B cell (primary cell): Measurements from ENCODE around the gene SFTPD. TPM values are rescaled to one million over a fixed set of nuclear protein-coding genes. Genes with fewer than 3 reads are reported as not detected.
"Not testable (repeated sequence)": the region's sequence is repeated elsewhere in the genome, so short reads cannot be mapped to it uniquely, and the experiment has no call there.

Experiments
- ATAC-seq: fragments of 200-7000 bp; cut with Tn5 transposase; one replicate; pipeline ENCODE4 v1.10.0; 2021; ENCODE audit warnings: low read depth, mild to moderate bottlenecking, moderate number of reproducible peaks, moderate library complexity
- CTCF ChIA-PET: fragments of 350-600 bp; sonication (Branson Sonifier 250); formaldehyde crosslinking; loops from one replicate; lab custom pipeline; 2021; ENCODE audit warnings: antibody characterized with exemption, inconsistent platforms; lab: Charles Lee
- POLR2A ChIA-PET: fragments of 350-600 bp; sonication (Branson Sonifier 250); formaldehyde crosslinking; loops from one replicate; lab custom pipeline; 2021; ENCODE audit warnings: antibody characterized with exemption; lab: Charles Lee
- DNase-seq: peaks from one replicate; pipeline ENCODE4 v3.0.0; 2013
- H2AFZ ChIP-seq: 2 replicates; pipeline ENCODE4 v1.6.1; 2012; ENCODE audit warnings: mild to moderate bottlenecking, low read depth, low read length; ENCODE audit not compliant: insufficient read depth, poor library complexity, severe bottlenecking
- H3K27ac ChIP-seq, 2 donors: 1 replicate in 1 of 2; 2 replicates in 1 of 2; pipeline ENCODE4 v1.5.1; 2012 to 2013; ENCODE audit warnings: low read length in 2 of 2, mild to moderate bottlenecking in 2 of 2, moderate library complexity in 1 of 2
- H3K27me3 ChIP-seq, 4 experiments: fragments of 200-600 bp in 1 of 4; sonication (generic) in 1 of 4; replicated peaks in 1 of 4; 1 replicate in 2 of 4; 2 replicates in 2 of 4; pipeline versions ENCODE4 v1.6.1 to v1.7.0; 2013 to 2016; ENCODE audit warnings: low read length in 3 of 4, mild to moderate bottlenecking in 2 of 4, mixed read lengths in 1 of 4, moderate library complexity in 1 of 4; ENCODE audit not compliant: insufficient read depth in 4 of 4, control insufficient read depth in 3 of 4; ENCODE audit errors: control extremely low read depth in 1 of 4
- H3K36me3 ChIP-seq, 2 experiments: replicated peaks in 1 of 2; 1 replicate in 1 of 2; 2 replicates in 1 of 2; pipeline versions ENCODE4 v1.6.1 to v1.7.1; 2013; ENCODE audit warnings: low read length in 1 of 2; ENCODE audit not compliant: insufficient read depth in 2 of 2, control insufficient read depth in 1 of 2; ENCODE audit errors: control extremely low read depth in 1 of 2, extremely low read depth in 1 of 2
- H3K4me1 ChIP-seq, 2 donors: fragments of 200-600 bp in 1 of 2; sonication (generic) in 1 of 2; 1 replicate in 1 of 2; 2 replicates in 1 of 2; pipeline versions ENCODE4 v1.5.1 to v1.6.1; 2013 to 2017; ENCODE audit warnings: low read length in 2 of 2; ENCODE audit not compliant: control insufficient read depth in 2 of 2, insufficient read depth in 2 of 2
- H3K4me2 ChIP-seq: replicated peaks from 2 replicates; pipeline ENCODE3; 2012; ENCODE audit warnings: mild to moderate bottlenecking, low read depth, low read length; ENCODE audit not compliant: poor library complexity, severe bottlenecking
- H3K4me3 ChIP-seq, 5 experiments: fragments of 200-600 bp in 1 of 5; sonication (generic) in 1 of 5; 1 replicate in 3 of 5; 2 replicates in 2 of 5; pipeline versions ENCODE4 v1.5.1 to v1.7.0; 2011 to 2016; ENCODE audit warnings: low read length in 4 of 5, mild to moderate bottlenecking in 4 of 5, low read depth in 2 of 5, control low read depth in 1 of 5, moderate library complexity in 1 of 5; ENCODE audit not compliant: insufficient read depth in 1 of 5; ENCODE audit errors: control extremely low read depth in 1 of 5, extremely low read depth in 1 of 5
- H3K79me2 ChIP-seq: fragments of 200-600 bp; sonication (generic); one replicate; pipeline ENCODE4 v1.6.0; 2016; ENCODE audit warnings: low read length; ENCODE audit not compliant: control insufficient read depth, insufficient read depth
- H3K9ac ChIP-seq: fragments of 200-600 bp; sonication (generic); 2 replicates; pipeline ENCODE4 v1.6.1; 2017; ENCODE audit warnings: mild to moderate bottlenecking, low read length, moderate library complexity
- H3K9me3 ChIP-seq, 3 donors: one replicate each; pipeline versions ENCODE4 v1.6.1 to v1.7.1; 2013; ENCODE audit warnings: low read length in 2 of 3; ENCODE audit not compliant: control insufficient read depth in 2 of 3, insufficient read depth in 1 of 3; ENCODE audit errors: control extremely low read depth in 1 of 3
- H4K20me1 ChIP-seq: 2 replicates; pipeline ENCODE4 v1.6.0; 2012; ENCODE audit warnings: mild to moderate bottlenecking, low read length; ENCODE audit not compliant: insufficient read depth, control insufficient read depth, poor library complexity, severe bottlenecking
- H3K27ac Mint-ChIP-seq: one replicate; pipeline ENCODE4 v1.8.0; 2021; ENCODE audit warnings: mixed read lengths
- H3K27me3 Mint-ChIP-seq: one replicate; pipeline ENCODE4 v1.8.0; 2021; ENCODE audit warnings: mixed read lengths
- H3K4me1 Mint-ChIP-seq: one replicate; pipeline ENCODE4 v1.8.0; 2021; ENCODE audit warnings: mixed read lengths
- H3K4me3 Mint-ChIP-seq: one replicate; pipeline ENCODE4 v1.8.0; 2021; ENCODE audit warnings: mixed read lengths
- H3K9me3 Mint-ChIP-seq: one replicate; pipeline ENCODE4 v1.8.0; 2022; ENCODE audit warnings: mixed read lengths; ENCODE audit not compliant: insufficient read depth
- CTCF ChIP-seq: fragments of 200-600 bp; IDR thresholded peaks from one replicate; pipeline ENCODE4 v1.8.0; 2022; ENCODE audit warnings: antibody characterized with exemption, mild to moderate bottlenecking
- EZH2 ChIP-seq: IDR thresholded peaks from 2 replicates; pipeline ENCODE4 v1.6.1; 2012; ENCODE audit warnings: borderline replicate concordance, low read depth, mild to moderate bottlenecking, moderate library complexity, low read length; ENCODE audit not compliant: insufficient read depth, poor library complexity, severe bottlenecking
- WGBS: methylation state at CpG from one replicate; pipeline ENCODE4 v1.1.5; 2013; ENCODE audit warnings: missing lambda C conversion rate; ENCODE audit not compliant: insufficient coverage; 5-methylcytosine and 5-hydroxymethylcytosine counted together
- intact Hi-C: fragments of 100-400 bp; cut with micrococcal nuclease; formaldehyde crosslinking; loops from one replicate; pipeline ENCODE4 v1.10.0; 2022
- polyA plus RNA-seq: library from polyadenylated mRNA; depleted of rRNA; stranded (reverse); fragments of >200 nt; gene quantifications from 2 replicates; pipeline ENCODE4 v1.2.3, GENCODE V29; 2012
- total RNA-seq, 2 donors: library from RNA; stranded (reverse); fragments of 120-200 nt in 1 of 2; gene quantifications; 1 replicate in 1 of 2; 2 replicates in 1 of 2; pipeline versions ENCODE4 v1.2.3 to v1.2.4, GENCODE V29; 2013 to 2022

Gene SFTPD
- total and polyA plus RNA-seq, 2 donors (not counting 1 experiment from before 2014, with no cell fraction given): 0.24 to 0.59 TPM

DNA sequence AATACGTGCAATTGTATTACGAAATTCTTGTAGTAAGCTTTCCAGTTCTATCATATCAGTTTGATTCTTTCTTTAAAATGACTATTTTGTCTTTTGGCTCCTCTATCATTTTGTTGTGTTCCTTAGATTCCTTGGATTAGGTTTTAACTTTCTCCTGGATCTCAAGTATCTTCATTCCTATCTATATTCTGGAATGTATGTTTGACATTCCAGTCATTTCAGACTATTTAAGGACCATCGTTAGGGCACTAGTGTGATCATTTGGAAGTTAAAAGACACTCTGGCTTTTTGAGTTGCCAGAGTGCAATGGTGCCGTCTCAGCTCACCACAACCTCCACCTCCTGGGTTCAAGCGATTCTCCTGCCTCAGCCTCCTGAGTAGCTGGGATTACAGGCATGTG lies 45.7 kb upstream of the SFTPD start:
- Histone ChIP-seq H3K4me3 (no peak overlapping the region), H3K9me3 (peaks cover 0 to 8% (median 1%) of the 10 kb centered on the region in 3 donors), H3K4me1 (no peaks in the 10 kb centered on the region), H4K20me1 (no peaks in the 10 kb centered on the region), H3K9ac (no peak overlapping the region), H3K79me2 (no peaks in the 10 kb centered on the region), H3K4me2 (no peak overlapping the region), H3K36me3 (no peaks in the 10 kb centered on the region), H2AFZ (no peak overlapping the region), H3K27me3 (peaks cover 0 to 6% (median 0%) of the 10 kb centered on the region in 4 experiments), H3K27ac (no peak overlapping the region)
- no CpG with 5 or more reads among the region's 5 CpGs for WGBS
- Mint-ChIP-seq H3K27me3 (peaks cover 12% of the 10 kb centered on the region), H3K27ac (no peak overlapping the region), H3K4me1 (no peaks in the 10 kb centered on the region), H3K9me3 (peaks cover 2% of the 10 kb centered on the region), H3K4me3 (no peak overlapping the region)
- TF ChIP-seq EZH2 (no peak), CTCF (no peak)
- CTCF ChIA-PET: no interaction called here
- POLR2A ChIA-PET: interaction anchor here (0.6 kb wide), 1 partner anchor 623 kb away, joined by 3 read pairs; no protein-coding TSS in a partner anchor
- no peak for ATAC-seq
- DNase-seq: no peak
- intact Hi-C loops: no loop called here

GRCh38 chr10:79988199-79988598 lies 39.3 kb upstream of the SFTPD start:
- H3K4me1 Mint-ChIP-seq, H3K4me3 ChIP-seq, H3K9ac ChIP-seq, H3K79me2 ChIP-seq, H3K27ac ChIP-seq, H3K4me2 ChIP-seq, H3K4me1 ChIP-seq, intact Hi-C loops, H3K36me3 ChIP-seq, ATAC-seq, CTCF ChIA-PET, H3K9me3 Mint-ChIP-seq, H4K20me1 ChIP-seq, POLR2A ChIA-PET, H2AFZ ChIP-seq, H3K27ac Mint-ChIP-seq, H3K4me3 Mint-ChIP-seq, DNase-seq: not testable (repeated sequence)
- no CpG with 5 or more reads among the region's 2 CpGs for WGBS
- peaks cover 0 to 15% (median 13%) of the 10 kb centered on the region in 3 donors for H3K9me3 ChIP-seq
- peaks cover 0 to 15% (median 2%) of the 10 kb centered on the region in 4 experiments for H3K27me3 ChIP-seq
- H3K27me3 Mint-ChIP-seq: peaks cover 28% of the 10 kb centered on the region

DNA sequence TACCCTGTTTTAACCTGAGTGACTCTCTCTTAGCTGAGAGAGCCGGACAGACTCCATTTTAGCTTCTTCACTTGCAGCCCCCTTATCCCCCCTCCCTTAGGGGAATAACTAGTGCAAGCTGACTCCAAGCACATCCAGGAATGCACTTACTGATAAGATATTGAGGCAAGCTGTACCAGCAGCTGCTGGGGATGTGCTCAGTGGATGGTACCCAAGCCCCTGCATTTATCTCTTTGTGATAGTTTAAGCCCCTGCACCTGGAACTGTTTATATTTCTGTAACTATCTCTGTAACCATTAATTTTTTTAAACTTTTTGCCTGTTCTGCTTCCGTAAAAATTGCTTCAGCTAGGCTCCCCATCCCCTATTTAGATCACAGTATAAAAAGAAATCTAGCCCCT lies 37.8 kb upstream of the SFTPD start:
- H3K4me1 ChIP-seq, H3K4me1 Mint-ChIP-seq, H3K27ac Mint-ChIP-seq, DNase-seq, H4K20me1 ChIP-seq, H3K4me3 ChIP-seq, ATAC-seq, CTCF ChIA-PET, intact Hi-C loops, H3K9ac ChIP-seq, H3K36me3 ChIP-seq, H3K4me3 Mint-ChIP-seq, H3K4me2 ChIP-seq, H3K27ac ChIP-seq, H2AFZ ChIP-seq, POLR2A ChIA-PET, H3K9me3 Mint-ChIP-seq, H3K79me2 ChIP-seq: not testable (repeated sequence)
- Histone ChIP-seq H3K9me3 (peaks cover 0 to 15% (median 13%) of the 10 kb centered on the region in 3 donors), H3K27me3 (peaks cover 0 to 26% (median 5%) of the 10 kb centered on the region in 4 experiments)
- 67% methylated on average over 1 of the region's 2 CpGs for WGBS
- H3K27me3 Mint-ChIP-seq: peaks cover 28% of the 10 kb centered on the region
